NCI-H524 treated with DMSO at 0.1 percent for 48 hours (cell line): Measurements from ENCODE around the gene CFAP251.
"Not testable (repeated sequence)": the region's sequence is repeated elsewhere in the genome, so short reads cannot be mapped to it uniquely, and the experiment has no call there.

ENCODE experiments used
- DNase-seq: peaks from one replicate; lab custom pipeline; 2025; lab: John Stamatoyannopoulos, UW

CFAP251 gene

GRCh38 chr12:121917950-121918678 lies at the start of gene CFAP251:
Gene CFAP251, plus strand, starts transcription at chr12:121918592. Its CDS starts 2,714 bp downstream, at chr12:121921306.
- DNase-seq, result peak; percentile 55

DNA sequence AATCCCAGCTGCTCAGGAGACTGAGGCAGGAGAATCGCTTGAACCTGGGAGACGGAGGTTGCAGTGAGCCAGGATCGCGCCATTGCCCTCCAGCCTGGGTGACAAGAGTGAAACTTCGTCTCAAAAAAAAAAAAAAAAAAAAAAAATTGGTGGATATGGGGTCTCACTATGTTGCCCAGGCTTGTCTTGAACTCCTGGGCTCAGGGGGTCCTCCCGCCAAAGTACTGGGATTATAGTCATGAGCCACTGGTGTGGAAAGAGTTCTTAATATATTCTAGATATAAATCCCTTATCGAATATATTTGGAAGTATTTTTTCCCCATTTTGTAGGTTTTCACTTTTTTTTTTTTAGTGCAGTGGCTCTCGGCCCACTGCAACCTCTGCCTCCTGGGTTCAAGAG lies 49.2 kb upstream of the CFAP251 start:
- DNase-seq, result not testable (repeated sequence)

DNA sequence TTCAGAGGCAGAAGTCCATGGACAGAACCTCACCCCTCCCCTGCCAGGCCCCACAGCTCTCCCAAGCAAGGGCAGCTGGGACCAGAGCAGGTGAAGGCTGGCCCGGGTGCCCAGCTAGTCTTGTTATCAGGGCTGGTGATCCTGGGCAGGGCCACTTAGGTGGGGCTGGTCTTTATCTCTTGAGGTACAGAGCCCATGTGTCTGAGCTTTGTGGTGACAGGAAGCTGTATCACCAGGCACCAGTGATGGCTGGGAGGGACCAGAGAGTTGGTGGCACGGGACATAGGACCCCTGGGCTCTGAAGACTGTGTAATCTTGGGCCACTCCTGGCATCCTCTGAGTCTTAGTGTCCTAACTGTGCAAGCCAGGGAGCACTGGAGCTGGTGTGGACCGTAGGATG lies 46.9 kb upstream of the CFAP251 start:
- no peak for DNase-seq

DNA sequence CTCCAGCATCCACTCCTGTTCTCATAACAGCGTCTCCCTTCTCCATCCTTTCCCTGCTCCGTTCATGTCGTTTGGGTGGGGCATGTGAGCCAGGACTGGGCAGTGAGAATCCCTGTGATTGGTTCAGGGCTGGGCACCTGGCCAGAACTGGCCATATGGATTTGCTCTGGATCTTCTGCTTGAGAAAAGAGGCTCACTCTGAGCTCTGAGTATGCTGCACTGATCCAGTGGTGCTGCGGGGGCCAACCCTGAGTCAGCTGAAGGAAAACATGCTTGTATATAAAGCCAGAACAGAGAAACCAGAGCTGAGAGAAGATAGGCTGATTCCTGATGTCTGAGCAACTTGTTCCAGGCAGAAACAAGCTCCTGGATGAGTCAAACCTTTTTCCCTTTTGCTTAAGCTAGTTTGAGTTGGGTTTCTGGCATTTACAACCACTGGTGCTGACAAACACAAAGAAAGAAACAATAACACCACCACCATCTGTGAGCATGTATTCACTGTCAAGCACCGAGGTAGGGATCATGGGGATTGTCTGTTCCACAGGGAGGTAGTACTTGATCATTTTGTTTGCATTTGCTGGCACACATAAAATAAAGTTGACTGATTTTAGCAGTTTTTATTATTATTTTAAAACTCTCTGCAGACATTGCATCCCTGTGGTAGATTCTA lies 45.7 kb upstream of the CFAP251 start:
- peak; percentile 64 for DNase-seq

GRCh38 chr12:121873216-121873569 lies 45.2 kb upstream of the CFAP251 start:
- no peak for DNase-seq

- DNase-seq, result no peak
Measured at GRCh38 chr12:121874071-121874470, 44.3 kb upstream of the CFAP251 start.

- DNase-seq, result no peak
Measured at GRCh38 chr12:121875582-121875981, 42.8 kb upstream of the CFAP251 start.

DNA sequence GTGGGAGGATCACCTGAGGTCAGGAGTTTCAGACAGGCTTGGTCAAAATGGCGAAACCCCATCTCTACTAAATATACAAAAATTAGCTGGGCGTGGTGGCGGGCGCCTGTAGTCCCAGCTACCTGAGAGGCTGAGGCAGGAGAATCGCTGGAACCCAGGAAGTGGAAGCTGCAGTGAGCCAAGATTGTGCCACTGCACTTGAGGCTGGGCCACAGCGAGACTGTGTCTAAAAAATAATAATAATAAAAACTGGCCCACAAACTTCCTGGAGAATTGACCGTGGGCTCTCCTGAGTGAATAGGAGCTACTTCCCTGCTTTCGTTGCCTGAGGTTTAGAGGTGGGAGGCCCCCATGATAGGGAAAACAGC lies 42.3 kb upstream of the CFAP251 start:
- DNase-seq, result not testable (repeated sequence)

GRCh38 chr12:121883315-121883660 lies 35.1 kb upstream of the CFAP251 start:
- no peak for DNase-seq

- DNase-seq, result not testable (repeated sequence)
Measured at GRCh38 chr12:121885129-121885528, 33.3 kb upstream of the CFAP251 start.

DNA sequence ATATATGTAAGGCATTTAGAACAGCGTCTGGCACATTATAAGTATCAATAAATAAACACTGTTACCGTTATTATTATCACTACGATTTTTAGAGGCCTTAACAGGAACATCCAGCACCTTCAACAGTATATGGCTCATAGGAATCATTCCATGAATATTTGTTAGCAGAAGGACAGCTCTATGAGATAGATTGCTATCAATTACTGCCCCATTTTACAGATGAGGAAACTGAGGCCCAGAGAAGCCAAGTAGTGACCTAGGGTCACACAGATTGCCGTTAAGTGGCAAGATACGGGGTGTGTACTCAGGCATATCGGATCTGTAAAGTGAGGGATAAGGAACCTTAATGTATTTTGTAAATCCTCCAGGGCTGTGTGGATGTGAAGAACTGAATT lies 30.3 kb upstream of the CFAP251 start:
- no peak for DNase-seq

- peak; percentile 71 for DNase-seq
Measured at GRCh38 chr12:121888478-121889273, 29.7 kb upstream of the CFAP251 start, which contains the start of gene PSMD9. Gene PSMD9, plus strand, starts transcription at chr12:121888790. Its CDS starts 67 bp downstream, at chr12:121888857.

- no peak for DNase-seq
Measured at GRCh38 chr12:121889274-121889624, 29.1 kb upstream of the CFAP251 start.

DNA sequence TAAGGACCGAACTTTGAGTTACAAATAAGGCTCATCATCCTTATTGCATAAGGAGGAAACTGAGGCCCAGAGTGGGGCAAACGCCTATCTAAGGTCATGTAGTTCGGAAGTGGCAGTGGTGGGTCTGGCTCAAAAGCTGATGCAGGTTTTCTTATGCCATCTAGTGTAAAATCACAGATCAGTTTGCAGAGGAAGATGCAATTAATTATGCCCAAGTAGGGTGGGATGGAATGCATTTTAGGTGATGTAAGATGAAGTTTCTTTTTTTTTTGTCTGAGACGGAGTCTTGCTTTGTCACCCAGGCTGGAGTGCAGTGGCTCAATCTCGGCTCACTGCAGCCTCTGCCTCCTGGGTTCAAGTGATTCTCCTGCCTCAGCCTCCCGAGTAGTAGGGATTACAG lies 28.7 kb upstream of the CFAP251 start:
- DNase-seq, result not testable (repeated sequence)

DNA sequence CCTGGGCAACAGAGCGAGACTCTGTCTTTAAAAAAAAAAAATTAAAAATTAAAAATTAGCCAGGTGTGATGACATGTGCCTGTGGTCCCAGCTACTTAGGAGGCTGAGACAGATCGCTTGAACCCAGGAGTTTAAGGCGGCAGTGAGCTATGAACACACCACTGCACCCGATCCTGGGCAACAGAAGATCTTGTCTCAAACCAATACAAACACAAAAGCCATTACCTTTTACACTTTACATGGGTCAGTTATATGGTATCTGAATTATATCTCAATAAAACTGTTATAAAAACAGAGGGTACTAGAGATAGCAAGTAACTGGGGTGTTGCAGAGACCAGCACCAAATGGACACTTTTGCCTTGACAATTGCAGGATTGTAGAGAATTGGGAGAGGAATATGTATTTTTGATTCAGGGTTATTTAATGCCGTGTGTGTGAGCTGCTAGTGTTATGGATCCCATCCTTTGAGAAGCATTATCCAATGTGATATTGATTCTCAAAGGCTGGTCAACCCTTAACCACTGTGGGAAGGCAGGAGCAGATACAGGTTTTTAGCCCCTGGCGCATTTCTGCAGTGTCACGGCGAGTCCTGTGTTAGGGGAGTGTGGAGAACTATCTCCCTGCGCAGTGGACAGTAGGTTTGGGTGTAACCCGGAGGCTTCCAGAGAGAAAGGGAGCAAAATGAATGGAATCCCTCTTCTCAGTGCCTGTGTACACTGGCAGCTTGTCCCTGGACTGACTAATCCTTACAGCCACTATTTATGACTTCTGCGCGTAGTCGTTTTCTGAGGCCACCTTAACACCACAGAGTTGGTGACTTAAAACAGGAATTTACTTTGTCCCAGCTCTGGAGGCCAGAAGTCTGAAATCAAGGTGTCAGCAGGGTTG lies 25.5 kb upstream of the CFAP251 start:
- no peak for DNase-seq

DNA sequence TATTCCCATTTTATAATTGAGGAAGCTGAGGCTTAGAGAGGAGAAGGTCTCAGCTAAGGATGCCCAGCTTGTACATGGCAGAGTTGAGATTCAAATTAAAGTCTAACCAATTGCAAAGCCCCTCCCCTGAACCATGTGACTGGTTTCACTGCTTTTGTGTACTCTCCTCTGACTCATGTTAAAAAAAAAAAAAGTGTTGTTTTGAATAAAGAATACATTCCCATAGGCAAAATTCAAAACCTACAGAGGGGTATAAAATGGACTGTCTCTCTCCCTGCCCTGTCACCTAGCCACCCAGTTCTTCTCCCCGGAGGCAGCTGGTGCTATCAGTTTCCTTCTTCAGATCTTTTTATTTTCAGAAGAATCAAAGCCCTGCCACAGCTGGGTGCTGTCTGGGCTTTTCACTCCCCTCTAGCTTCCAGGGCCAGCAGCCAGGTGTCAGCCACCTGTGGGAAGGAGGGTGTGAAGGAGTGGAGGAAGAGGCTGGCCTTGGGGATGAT lies 24.4 kb upstream of the CFAP251 start:
- no peak for DNase-seq

- no peak for DNase-seq
Measured at GRCh38 chr12:121894633-121895032, 23.8 kb upstream of the CFAP251 start.

DNA sequence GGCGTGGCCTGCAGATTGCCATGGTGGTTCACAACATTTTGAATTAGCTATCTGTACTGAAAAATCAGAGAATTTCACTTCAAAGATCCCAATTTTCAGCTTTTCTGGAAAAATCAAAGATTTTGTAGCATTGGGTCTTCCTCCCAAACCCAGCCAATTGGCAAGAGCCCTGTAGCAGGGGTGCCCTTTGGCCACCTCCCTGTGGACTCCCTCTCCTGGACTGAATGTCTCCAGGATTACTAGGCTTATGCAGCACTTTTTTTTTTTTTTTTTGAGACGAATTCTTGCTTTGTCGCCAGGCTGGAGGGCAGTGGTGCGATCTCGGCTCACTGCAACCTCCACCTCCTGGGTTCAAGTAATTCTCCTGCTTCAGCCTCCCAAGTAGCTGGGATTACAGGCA lies 20.1 kb upstream of the CFAP251 start:
- no peak for DNase-seq

DNA sequence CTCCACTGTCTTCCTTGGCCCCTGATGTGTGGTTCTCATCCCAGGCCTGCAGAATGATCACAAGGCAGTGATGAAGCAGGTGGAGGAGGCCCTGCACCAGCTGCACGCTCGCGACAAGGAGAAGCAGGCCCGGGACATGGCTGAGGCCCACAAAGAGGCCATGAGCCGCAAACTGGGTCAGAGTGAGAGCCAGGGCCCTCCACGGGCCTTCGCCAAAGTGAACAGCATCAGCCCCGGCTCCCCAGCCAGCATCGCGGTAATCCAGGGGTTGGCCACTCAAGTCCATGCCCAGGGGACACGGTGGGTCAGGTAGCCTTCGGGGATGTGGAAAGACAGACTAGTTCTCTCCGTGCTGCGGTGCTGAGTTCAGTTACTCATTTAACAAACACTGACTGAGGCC lies 18.8 kb upstream of the CFAP251 start:
- no peak for DNase-seq

DNA sequence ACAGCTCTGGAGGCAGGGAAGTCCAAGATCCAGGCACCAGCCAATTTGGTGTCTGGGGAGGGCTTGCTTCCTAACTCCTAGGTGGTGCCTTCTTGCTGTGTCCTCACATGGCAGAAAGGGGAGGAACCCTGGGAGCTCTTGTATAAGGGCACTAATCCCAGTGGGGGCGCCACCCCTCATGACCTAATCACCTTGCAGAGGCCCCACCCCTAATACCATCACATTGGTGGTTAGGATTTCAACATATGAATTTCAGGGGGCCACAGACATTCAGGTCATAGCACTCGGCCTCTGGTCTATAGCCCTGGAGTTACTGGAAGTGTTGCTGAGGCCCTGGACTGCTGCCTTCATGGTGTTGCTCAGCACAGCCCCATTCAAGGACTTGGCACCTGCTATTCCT lies 15.2 kb upstream of the CFAP251 start:
- DNase-seq, result no peak

DNA sequence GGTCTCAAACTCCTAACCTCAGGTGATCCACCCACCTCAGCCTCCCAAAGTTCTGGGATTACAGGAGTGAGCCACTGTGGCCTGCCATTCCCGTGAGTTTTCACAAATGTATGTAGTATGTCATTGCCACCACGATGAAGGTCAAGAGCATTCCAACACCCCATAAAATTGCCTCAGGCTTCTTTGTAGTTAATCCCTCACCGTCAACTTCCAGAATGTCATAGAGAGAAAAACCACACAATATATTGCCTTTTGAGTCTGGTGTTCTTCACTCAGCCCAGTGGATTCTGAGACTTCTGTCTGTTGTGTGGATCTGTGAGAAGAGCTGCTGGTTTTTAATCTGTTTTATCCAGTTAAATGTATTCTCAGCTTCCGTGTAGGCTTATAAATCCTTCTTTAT lies 12.6 kb upstream of the CFAP251 start:
- DNase-seq, result no peak

DNA sequence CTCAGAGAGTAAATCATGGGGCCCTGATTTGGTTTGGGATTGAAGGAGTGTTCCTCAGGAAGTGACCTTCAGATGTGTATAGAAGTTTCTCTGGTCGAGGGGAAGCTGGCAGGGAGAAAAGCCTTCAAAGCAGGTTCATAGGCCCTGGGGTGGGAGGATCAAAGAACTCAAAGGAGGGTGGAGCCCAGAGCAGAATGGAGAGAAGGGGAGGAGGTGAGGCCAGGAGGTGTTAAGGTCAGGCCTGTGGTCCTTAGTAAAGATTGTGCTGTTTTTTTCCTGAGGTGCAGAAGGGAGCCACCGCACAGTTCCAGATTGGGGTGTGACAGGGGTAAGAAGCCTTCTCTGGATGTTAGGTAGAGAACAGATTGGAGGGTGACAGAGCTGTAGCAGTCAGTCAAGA lies 9.7 kb upstream of the CFAP251 start:
- no peak for DNase-seq
